Glutamatergic neuron (in vitro differentiated cells): ENCODE data around the gene NFE2. TPM values are rescaled to one million over a fixed set of nuclear protein-coding genes. Genes with fewer than 3 reads are reported as not detected.

Experiments
- DNase-seq: peaks from one replicate; pipeline ENCODE4 v3.0.0; 2022
- H3K27ac Mint-ChIP-seq: one replicate; pipeline ENCODE4 v1.8.0; 2020; ENCODE audit warnings: mild to moderate bottlenecking, mixed read lengths, inconsistent platforms; ENCODE audit not compliant: unreplicated experiment
- H3K27me3 Mint-ChIP-seq: one replicate; pipeline ENCODE4 v1.8.0; 2020; ENCODE audit warnings: mild to moderate bottlenecking, moderate library complexity, mixed read lengths, inconsistent platforms; ENCODE audit not compliant: unreplicated experiment
- H3K36me3 Mint-ChIP-seq: one replicate; pipeline ENCODE4 v1.8.0; 2020; ENCODE audit warnings: mild to moderate bottlenecking, mixed read lengths, inconsistent platforms; ENCODE audit not compliant: unreplicated experiment
- H3K4me1 Mint-ChIP-seq: one replicate; pipeline ENCODE4 v1.8.0; 2020; ENCODE audit warnings: mild to moderate bottlenecking, low read depth, mixed read lengths, inconsistent platforms; ENCODE audit not compliant: unreplicated experiment
- H3K4me3 Mint-ChIP-seq: one replicate; pipeline ENCODE4 v1.8.0; 2020; ENCODE audit warnings: mild to moderate bottlenecking, mixed read lengths, inconsistent platforms; ENCODE audit not compliant: unreplicated experiment
- H3K9me3 Mint-ChIP-seq: one replicate; pipeline ENCODE4 v1.8.0; 2020; ENCODE audit warnings: mild to moderate bottlenecking, moderate library complexity, mixed read lengths, inconsistent platforms; ENCODE audit not compliant: unreplicated experiment
- total RNA-seq: library from RNA; stranded (reverse); fragmentation: NEBNext Ultra II Directional; extraction: Animal tissue kit (Norgen Biotek cat#: 25700); gene quantifications from one replicate; pipeline ENCODE4 v1.2.1, GENCODE V29; 2021; ENCODE audit not compliant: unreplicated experiment
- TF ChIP-seq, protein P1 (sequence below): fragments of 200-600 bp; sonication (generic); IDR thresholded peaks from one replicate; pipeline ENCODE4 v1.5.0; 2021; ENCODE audit not compliant: partially characterized antibody, unreplicated experiment

Gene NFE2
- total RNA-seq, 1 donor from 2014 or later, result not detected

DNA sequence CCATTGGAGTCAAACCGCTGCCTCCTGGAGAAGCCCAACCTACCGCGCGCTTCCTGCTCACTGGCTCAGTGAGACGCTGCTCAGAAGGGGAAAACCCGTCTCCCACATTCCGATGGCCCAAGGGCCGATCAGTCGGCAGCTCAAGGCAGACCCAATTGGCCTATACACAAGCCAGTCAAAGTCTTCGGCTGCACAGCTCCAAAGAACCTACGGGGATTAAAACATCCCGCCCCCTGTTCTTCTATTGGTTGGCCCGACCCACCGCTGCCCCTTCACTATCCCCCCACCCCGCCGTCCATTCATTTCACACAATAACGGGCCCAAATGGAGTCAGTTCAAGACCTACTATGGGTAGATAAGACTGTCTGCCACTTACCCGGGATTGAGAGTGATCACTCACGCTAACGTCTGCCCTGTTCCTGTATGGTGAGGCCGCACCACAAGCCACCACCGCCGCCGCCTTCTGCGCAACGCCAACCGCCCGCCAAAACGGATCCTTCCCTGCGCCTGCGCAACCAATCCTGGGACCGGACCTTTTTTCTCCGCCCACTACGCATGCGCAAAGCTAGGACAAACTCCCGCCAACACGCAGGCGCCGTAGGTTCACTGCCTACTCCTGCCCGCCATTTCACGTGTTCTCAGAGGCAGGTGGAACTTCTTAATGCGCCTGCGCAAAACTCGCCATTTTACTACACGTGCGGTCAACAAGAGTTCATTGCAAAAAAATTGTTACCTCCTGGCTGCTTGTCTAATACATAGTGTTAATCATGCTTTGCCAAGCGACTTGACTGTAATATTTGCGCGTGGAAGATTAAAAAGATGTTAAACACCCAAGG is 21.0 kb downstream of the NFE2 start, which contains the start of gene CBX5:
CBX5 (minus strand) TSS at position 491 of the 836 bp plus-strand sequence. CDS start 22,472 bp downstream, outside the sequence.
- peak; percentile 99 for DNase-seq
- H3K9me3 Mint-ChIP-seq, result no peaks in the 10 kb centered on the region
- H3K4me3 Mint-ChIP-seq, result no peak within 1 kb of the TSS
- H3K36me3 Mint-ChIP-seq, result no peaks in the 10 kb centered on the region
- TF ChIP-seq, protein P1, sequence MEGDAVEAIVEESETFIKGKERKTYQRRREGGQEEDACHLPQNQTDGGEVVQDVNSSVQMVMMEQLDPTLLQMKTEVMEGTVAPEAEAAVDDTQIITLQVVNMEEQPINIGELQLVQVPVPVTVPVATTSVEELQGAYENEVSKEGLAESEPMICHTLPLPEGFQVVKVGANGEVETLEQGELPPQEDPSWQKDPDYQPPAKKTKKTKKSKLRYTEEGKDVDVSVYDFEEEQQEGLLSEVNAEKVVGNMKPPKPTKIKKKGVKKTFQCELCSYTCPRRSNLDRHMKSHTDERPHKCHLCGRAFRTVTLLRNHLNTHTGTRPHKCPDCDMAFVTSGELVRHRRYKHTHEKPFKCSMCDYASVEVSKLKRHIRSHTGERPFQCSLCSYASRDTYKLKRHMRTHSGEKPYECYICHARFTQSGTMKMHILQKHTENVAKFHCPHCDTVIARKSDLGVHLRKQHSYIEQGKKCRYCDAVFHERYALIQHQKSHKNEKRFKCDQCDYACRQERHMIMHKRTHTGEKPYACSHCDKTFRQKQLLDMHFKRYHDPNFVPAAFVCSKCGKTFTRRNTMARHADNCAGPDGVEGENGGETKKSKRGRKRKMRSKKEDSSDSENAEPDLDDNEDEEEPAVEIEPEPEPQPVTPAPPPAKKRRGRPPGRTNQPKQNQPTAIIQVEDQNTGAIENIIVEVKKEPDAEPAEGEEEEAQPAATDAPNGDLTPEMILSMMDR, result no peak
- peaks cover 2% of the 10 kb centered on the region for H3K27me3 Mint-ChIP-seq
- H3K4me1 Mint-ChIP-seq, result peaks cover 39% of the 10 kb centered on the region
- H3K27ac Mint-ChIP-seq, result no peak within 1 kb of the TSS

GRCh38 chr12:54279227-54279631 is 21.6 kb downstream of the NFE2 start:
- DNase-seq, result no peak
- TF ChIP-seq, protein P1, result no peak
- Mint-ChIP-seq H3K4me1 (peaks cover 37% of the 10 kb centered on the region), H3K36me3 (no peaks in the 10 kb centered on the region), H3K9me3 (no peaks in the 10 kb centered on the region), H3K4me3 (no peak overlapping the region), H3K27ac (no peak overlapping the region), H3K27me3 (peaks cover 2% of the 10 kb centered on the region)

DNA sequence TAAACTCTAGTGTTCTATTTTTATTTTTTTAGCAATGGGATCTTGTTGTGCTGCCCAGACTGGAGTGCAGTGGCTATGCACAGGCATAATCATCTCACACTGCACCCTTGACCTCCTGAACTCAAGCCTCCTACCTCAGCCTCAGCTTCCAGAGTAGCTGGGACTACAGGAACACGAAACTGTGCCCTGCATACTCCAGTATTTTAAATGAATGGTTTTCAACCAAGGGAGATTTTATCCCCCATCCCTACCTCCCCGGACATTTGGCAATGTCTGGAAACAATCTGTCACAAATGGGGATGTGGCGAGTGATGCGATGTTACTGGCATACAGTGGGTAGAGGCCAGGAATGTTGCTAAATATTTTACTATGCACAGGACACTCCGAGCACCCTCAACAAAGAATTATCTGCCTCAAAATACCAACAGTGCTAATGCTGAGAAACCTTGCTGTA is 23.0 kb downstream of the NFE2 start:
- TF ChIP-seq, protein P1, result no peak
- no peaks in the 10 kb centered on the region for H3K36me3 Mint-ChIP-seq
- H3K27me3 Mint-ChIP-seq, result peaks cover 2% of the 10 kb centered on the region
- H3K27ac Mint-ChIP-seq, result peak overlapping the region; percentile 69
- H3K9me3 Mint-ChIP-seq, result no peaks in the 10 kb centered on the region
- no peak for DNase-seq
- H3K4me1 Mint-ChIP-seq, result peaks cover 25% of the 10 kb centered on the region
- H3K4me3 Mint-ChIP-seq, result no peak overlapping the region

DNA sequence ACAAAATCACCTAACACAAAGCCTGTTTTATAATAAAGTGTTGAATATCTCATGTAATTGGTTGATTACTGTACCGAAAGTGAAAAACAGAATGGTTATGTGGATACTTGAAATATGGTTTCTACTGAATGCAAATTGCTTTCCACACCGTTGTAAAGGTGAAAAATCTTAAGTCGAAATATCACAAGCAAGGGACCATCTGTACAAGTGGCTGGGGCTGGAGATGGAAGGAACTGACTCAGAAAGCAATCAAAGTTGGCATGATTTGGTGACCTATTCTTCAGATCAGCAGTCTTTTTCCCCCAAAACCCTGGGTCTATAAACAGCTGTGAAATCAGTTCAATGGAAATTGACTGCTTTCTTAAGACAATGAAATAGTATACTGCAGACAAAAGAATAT is 24.4 kb downstream of the NFE2 start:
- no peaks in the 10 kb centered on the region for H3K27me3 Mint-ChIP-seq
- H3K27ac Mint-ChIP-seq, result no peak overlapping the region
- H3K36me3 Mint-ChIP-seq, result no peaks in the 10 kb centered on the region
- H3K4me1 Mint-ChIP-seq, result peaks cover 18% of the 10 kb centered on the region
- no peaks in the 10 kb centered on the region for H3K9me3 Mint-ChIP-seq
- no peak for DNase-seq
- H3K4me3 Mint-ChIP-seq, result peak overlapping the region; percentile 54
- TF ChIP-seq, protein P1, result no peak

DNA sequence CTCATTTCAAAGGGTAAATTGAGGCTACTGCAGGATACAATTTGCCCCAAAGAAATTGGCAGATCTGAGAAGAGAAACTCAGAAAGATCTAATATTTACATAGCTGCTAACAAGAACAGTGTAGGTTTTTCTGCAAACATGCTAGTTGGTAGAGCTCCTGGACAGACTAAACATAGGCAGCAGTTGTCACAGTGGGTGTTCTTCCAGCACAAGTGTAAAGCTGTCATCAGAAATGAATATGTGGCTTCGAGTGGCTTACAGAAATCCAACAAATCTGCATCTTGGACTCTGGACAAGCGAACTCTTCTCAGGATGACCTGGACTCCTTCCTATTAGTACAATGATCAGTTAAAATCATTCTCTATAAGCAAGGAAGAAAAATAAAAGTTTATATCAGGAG is 26.8 kb downstream of the NFE2 start:
- Mint-ChIP-seq H3K4me1 (peaks cover 18% of the 10 kb centered on the region), H3K4me3 (no peak overlapping the region), H3K9me3 (no peaks in the 10 kb centered on the region), H3K36me3 (no peaks in the 10 kb centered on the region), H3K27me3 (no peaks in the 10 kb centered on the region), H3K27ac (no peak overlapping the region)
- TF ChIP-seq, protein P1, result no peak
- no peak for DNase-seq
